H1 (cell line): ENCODE measurements around the gene TTC13. TPM values are rescaled to one million over a fixed set of nuclear protein-coding genes. Genes with fewer than 3 reads are reported as not detected.

ENCODE experiments used
- CTCF ChIA-PET: fragments of 300-600 bp; sonication (Branson Sonifier 250); formaldehyde crosslinking; loops from one replicate; lab custom pipeline; 2021; ENCODE audit not compliant: partially characterized antibody; lab: Charles Lee
- POLR2A ChIA-PET: fragments of 300-600 bp; sonication (Branson Sonifier 250); formaldehyde crosslinking; loops from one replicate; lab custom pipeline; 2021; ENCODE audit warnings: inconsistent platforms; ENCODE audit not compliant: partially characterized antibody; lab: Charles Lee
- DNase-seq, 2 experiments: peaks; one replicate each; pipeline versions ENCODE4 v3.0.0 to v3.0.0-alpha.2; 2010 to 2022; ENCODE audit warnings: low spot score in 2 of 2, low read depth in 1 of 2, mixed read lengths in 1 of 2
- FAIRE-seq: peaks from 2 replicates; lab custom pipeline; 2011; peaks lifted over from hg19 to GRCh38; lab: Jason Lieb, UNC
- H2AFZ ChIP-seq: 2 replicates; pipeline ENCODE4 v1.8.1; 2012; ENCODE audit warnings: low read length, inconsistent platforms
- H2AK5ac ChIP-seq: 2 replicates; pipeline ENCODE4 v1.6.1; 2013; ENCODE audit warnings: low read depth, low read length
- H2BK120ac ChIP-seq: replicated peaks from 2 replicates; pipeline ENCODE3; 2013; ENCODE audit warnings: low read depth, low read length, inconsistent platforms
- H2BK12ac ChIP-seq: 2 replicates; pipeline ENCODE4 v1.6.1; 2013; ENCODE audit warnings: low read depth, low read length
- H2BK15ac ChIP-seq: 2 replicates; pipeline ENCODE4 v1.6.1; 2013; ENCODE audit warnings: low read length
- H2BK20ac ChIP-seq: 2 replicates; pipeline ENCODE4 v1.6.1; 2013; ENCODE audit warnings: low read length
- H2BK5ac ChIP-seq: 2 replicates; pipeline ENCODE4 v1.6.1; 2013; ENCODE audit warnings: low read depth, low read length
- H3K14ac ChIP-seq: 2 replicates; pipeline ENCODE4 v1.6.1; 2013; ENCODE audit warnings: inconsistent platforms; ENCODE audit not compliant: insufficient read length
- H3K18ac ChIP-seq: 2 replicates; pipeline ENCODE4 v1.6.1; 2013; ENCODE audit warnings: low read length; ENCODE audit errors: extremely low read depth
- H3K23ac ChIP-seq: 2 replicates; pipeline ENCODE4 v1.6.1; 2013; ENCODE audit warnings: inconsistent platforms; ENCODE audit not compliant: insufficient read length
- H3K23me2 ChIP-seq: 2 replicates; pipeline ENCODE4 v1.6.1; 2013; ENCODE audit warnings: low read depth, low read length
- H3K27ac ChIP-seq: 2 replicates; pipeline ENCODE4 v1.6.1; 2011; ENCODE audit warnings: low read depth, low read length, inconsistent platforms
- H3K27me3 ChIP-seq, 4 experiments: replicated peaks in 1 of 4; 1 replicate in 1 of 4; 2 replicates in 3 of 4; pipeline versions ENCODE4 v1.6.1 to v1.8.1; 2011 to 2013; ENCODE audit warnings: low read length in 3 of 4, mild to moderate bottlenecking in 3 of 4, inconsistent platforms in 2 of 4, mixed read lengths in 2 of 4, moderate library complexity in 1 of 4; ENCODE audit not compliant: control insufficient read depth in 3 of 4, insufficient read depth in 3 of 4; ENCODE audit errors: extremely low read depth in 1 of 4
- H3K36me3 ChIP-seq, 4 experiments: 2 replicates each; pipeline versions ENCODE4 v1.6.1 to v1.8.1; 2011 to 2013; ENCODE audit warnings: mild to moderate bottlenecking in 4 of 4, low read length in 3 of 4, moderate library complexity in 2 of 4, control low read depth in 1 of 4, inconsistent platforms in 1 of 4; ENCODE audit not compliant: insufficient read depth in 4 of 4, control insufficient read depth in 2 of 4
- H3K4ac ChIP-seq: replicated peaks from 2 replicates; pipeline ENCODE3; 2013; ENCODE audit warnings: low read length, low read depth, mixed read lengths, inconsistent platforms; ENCODE audit not compliant: insufficient read length
- H3K4me1 ChIP-seq, 4 experiments: replicated peaks in 1 of 4; 1 replicate in 1 of 4; 2 replicates in 3 of 4; pipeline versions ENCODE4 v1.6.1 to v1.8.1; 2011 to 2013; ENCODE audit warnings: low read length in 3 of 4, inconsistent platforms in 2 of 4, mixed read lengths in 1 of 4; ENCODE audit not compliant: insufficient read depth in 4 of 4, control insufficient read depth in 3 of 4
- H3K4me2 ChIP-seq, 2 experiments: 2 replicates each; pipeline versions ENCODE4 v1.6.1 to v1.8.1; 2011 to 2013; ENCODE audit warnings: low read depth in 2 of 2, low read length in 2 of 2, control low read depth in 1 of 2, inconsistent platforms in 1 of 2, mild to moderate bottlenecking in 1 of 2; ENCODE audit not compliant: insufficient read depth in 1 of 2
- H3K4me3 ChIP-seq, 4 experiments: fragments of 200-600, 300-600 bp in 1 of 4; sonication (generic), shearing (Covaris generic), sonication (Bioruptor Twin) in 1 of 4; 2 replicates each; pipeline versions ENCODE4 v1.5.1 to v1.8.1; 2011 to 2016; ENCODE audit warnings: low read length in 4 of 4, low read depth in 3 of 4, control low read depth in 2 of 4, inconsistent platforms in 2 of 4, mild to moderate bottlenecking in 2 of 4, mixed read lengths in 1 of 4, moderate library complexity in 1 of 4; ENCODE audit not compliant: insufficient read depth in 2 of 4; ENCODE audit errors: extremely low read depth in 1 of 4
- H3K56ac ChIP-seq: replicated peaks from 2 replicates; pipeline ENCODE3; 2013; ENCODE audit warnings: low read depth, mild to moderate bottlenecking, mixed read lengths, low read length, inconsistent platforms; ENCODE audit not compliant: insufficient read length
- H3K79me1 ChIP-seq: 2 replicates; pipeline ENCODE4 v1.6.1; 2013; ENCODE audit warnings: low read depth, low read length, control low read depth
- H3K79me2 ChIP-seq, 2 experiments: 2 replicates each; pipeline versions ENCODE4 v1.6.1 to v1.8.1; 2012 to 2013; ENCODE audit warnings: low read length in 2 of 2, mild to moderate bottlenecking in 2 of 2, inconsistent platforms in 1 of 2; ENCODE audit not compliant: insufficient read depth in 2 of 2, control insufficient read depth in 1 of 2
- H3K9ac ChIP-seq, 4 experiments: replicated peaks in 1 of 4; 1 replicate in 1 of 4; 2 replicates in 3 of 4; pipeline versions ENCODE4 v1.6.1 to v1.8.1; 2011 to 2013; ENCODE audit warnings: low read depth in 3 of 4, low read length in 3 of 4, control low read depth in 2 of 4, mild to moderate bottlenecking in 2 of 4, moderate library complexity in 2 of 4, inconsistent platforms in 1 of 4; ENCODE audit errors: extremely low read depth in 1 of 4
- H3K9me3 ChIP-seq, 2 experiments: 2 replicates each; pipeline versions ENCODE4 v1.6.1 to v1.8.1; 2012 to 2013; ENCODE audit warnings: mild to moderate bottlenecking in 2 of 2, moderate library complexity in 2 of 2, control low read depth in 1 of 2, inconsistent platforms in 1 of 2, low read depth in 1 of 2, low read length in 1 of 2, mixed read lengths in 1 of 2; ENCODE audit not compliant: insufficient read depth in 2 of 2
- H4K20me1 ChIP-seq, 2 experiments: replicated peaks in 1 of 2; 2 replicates each; pipeline versions ENCODE3 to v1.8.1; 2011 to 2013; ENCODE audit warnings: inconsistent platforms in 2 of 2, low read length in 2 of 2, mild to moderate bottlenecking in 1 of 2; ENCODE audit not compliant: insufficient read depth in 2 of 2, control insufficient read depth in 1 of 2
- H4K5ac ChIP-seq: 2 replicates; pipeline ENCODE4 v1.6.1; 2013; ENCODE audit warnings: low read length, low read depth, mixed read lengths, inconsistent platforms; ENCODE audit not compliant: insufficient read length
- H4K8ac ChIP-seq: 2 replicates; pipeline ENCODE4 v1.8.0; 2013; ENCODE audit warnings: mild to moderate bottlenecking, moderate library complexity, low read length, inconsistent platforms; ENCODE audit not compliant: insufficient read depth; ENCODE audit errors: extremely low read depth
- H4K91ac ChIP-seq: replicated peaks from 2 replicates; pipeline ENCODE3; 2013; ENCODE audit warnings: low read length, mixed read lengths, inconsistent platforms; ENCODE audit not compliant: insufficient read length
- ASH2L ChIP-seq: fragments of 200-600, 300-600 bp; sonication (generic); IDR thresholded peaks from one replicate; pipeline ENCODE4 v1.7.1; 2017; ENCODE audit warnings: low read length
- CHD1 ChIP-seq: IDR thresholded peaks from 2 replicates; pipeline ENCODE4 v1.6.1; 2012; ENCODE audit warnings: low read depth, low read length, improper control_type of control experiment
- WGBS, 2 experiments: shearing (Covaris generic) in 1 of 2; methylation state at CpG; one replicate each; pipeline versions ENCODE4 v1.1.6 to v1.1.7; 2013 to 2015; ENCODE audit warnings: low lambda C conversion rate in 2 of 2, mixed read lengths in 2 of 2, inconsistent platforms in 1 of 2, low coverage in 1 of 2, missing lambda C conversion rate in 1 of 2; ENCODE audit not compliant: insufficient replicate concordance in 2 of 2, insufficient coverage in 1 of 2, insufficient read length in 1 of 2; ENCODE audit errors: extremely low coverage in 1 of 2, missing lambda C conversion rate in 1 of 2; 5-methylcytosine and 5-hydroxymethylcytosine counted together
- polyA plus RNA-seq, 7 experiments: library from polyadenylated mRNA; depleted of rRNA in 3 of 7; stranded (reverse) in 5 of 7; unstranded in 2 of 7; fragments of >200 nt in 5 of 7; fragments of 200-250 nt in 2 of 7; gene quantifications; 1 replicate in 5 of 7; 2 replicates in 1 of 7; 4 replicates in 1 of 7; pipeline versions ENCODE4 v1.2.1 to v1.2.3, GENCODE V29; 2011 to 2013; ENCODE audit warnings: missing spikeins in 2 of 7, mixed read lengths in 2 of 7
- total RNA-seq: library from RNA; stranded (reverse); fragmentation: NEBNext Ultra II Directional; extraction: Animal tissue kit (Norgen Biotek cat#: 25700); gene quantifications from 2 replicates; pipeline ENCODE4 v1.2.1, GENCODE V29; 2021

TTC13 gene
- total and polyA plus RNA-seq, 2 of the 8 experiments (the other 6 are each of a cell fraction or from before 2014, with no cell fraction given), result 3.1 to 7.1 TPM

DNA sequence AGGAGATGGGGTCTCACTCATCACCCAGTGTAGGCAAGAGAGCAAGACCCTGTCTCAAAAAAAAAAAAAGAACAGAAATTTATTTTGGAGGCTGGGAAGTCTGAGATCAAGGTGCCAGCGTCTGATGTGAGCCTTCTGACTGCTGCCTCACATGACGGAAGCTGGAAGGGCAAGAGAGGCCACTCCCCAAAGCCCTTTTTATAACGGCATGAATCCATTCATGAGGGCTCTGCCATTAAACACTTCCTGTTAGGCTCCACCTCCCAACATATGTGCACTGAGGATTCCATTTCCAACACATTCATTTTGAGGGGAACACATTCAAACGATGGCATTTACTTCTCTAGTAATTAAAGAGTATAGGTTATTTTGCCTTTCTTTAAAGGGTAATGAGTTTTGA, 59.5 kb downstream of the TTC13 start:
- DNase-seq, result no peak
- 62% methylated on average over 4 of the region's 4 CpGs; no CpG with 5 or more reads in 1 of the 2 experiments for WGBS, 2 experiments
- H2BK5ac ChIP-seq, result no peak overlapping the region
- TF ChIP-seq ASH2L (no peak), CHD1 (no peak)
- TF ChIP-seq, all 59 proteins: peak for 0
- Histone ChIP-seq H3K14ac (no peak overlapping the region), H2BK20ac (no peak overlapping the region), H2BK120ac (no peak overlapping the region), H4K8ac (no peak overlapping the region), H3K23ac (no peak overlapping the region), H3K9me3 (no peaks in the 10 kb centered on the region), H2BK15ac (no peak overlapping the region), H3K18ac (no peak overlapping the region), H2AFZ (no peak overlapping the region), H2AK5ac (no peak overlapping the region), H4K91ac (no peak overlapping the region), H3K27me3 (no peaks in the 10 kb centered on the region), H3K36me3 (peaks cover 0 to 3% (median 0%) of the 10 kb centered on the region in 4 experiments; a peak in 3 of 8 replicates), H3K4me1 (no peaks in the 10 kb centered on the region), H3K79me1 (no peaks in the 10 kb centered on the region), H3K4me3 (no peak overlapping the region), H3K79me2 (no peaks in the 10 kb centered on the region), H4K5ac (no peak overlapping the region), H3K4ac (no peak overlapping the region), H4K20me1 (no peaks in the 10 kb centered on the region), H3K9ac (no peak overlapping the region), H3K23me2 (no peaks in the 10 kb centered on the region), H3K27ac (no peak overlapping the region), H3K4me2 (no peak overlapping the region), H2BK12ac (no peak overlapping the region), H3K56ac (no peak overlapping the region)
- no peak for FAIRE-seq
- ChIA-PET CTCF (interaction anchor here (1.2 to 2.5 kb wide), 12 partner anchors 10 to 288 kb away, joined by 3 to 9 read pairs (median 6); no protein-coding TSS in a partner anchor), POLR2A (no interaction called here)
